Tibial nerve (tissue), 4 donors: Measurements from ENCODE around the gene SF3A1.

ENCODE experiments used
- EP300 ChIP-seq, 2 donors: sonication (generic); formaldehyde crosslinking; IDR thresholded peaks; one replicate each; pipeline ENCODE4 v1.6.1; 2017; ENCODE audit warnings: antibody characterized with exemption in 2 of 2, mild to moderate bottlenecking in 1 of 2
- TF ChIP-seq, protein P1 (sequence below), 5 experiments: fragments of 200-600 bp in 3 of 5; fragments of 450-650 bp in 2 of 5; sonication (generic) in 3 of 5; IDR thresholded peaks; one replicate each; pipeline ENCODE4 v1.5.1; 2016 to 2019; ENCODE audit warnings: antibody characterized with exemption in 5 of 5, mild to moderate bottlenecking in 3 of 5, moderate library complexity in 2 of 5

DNA sequence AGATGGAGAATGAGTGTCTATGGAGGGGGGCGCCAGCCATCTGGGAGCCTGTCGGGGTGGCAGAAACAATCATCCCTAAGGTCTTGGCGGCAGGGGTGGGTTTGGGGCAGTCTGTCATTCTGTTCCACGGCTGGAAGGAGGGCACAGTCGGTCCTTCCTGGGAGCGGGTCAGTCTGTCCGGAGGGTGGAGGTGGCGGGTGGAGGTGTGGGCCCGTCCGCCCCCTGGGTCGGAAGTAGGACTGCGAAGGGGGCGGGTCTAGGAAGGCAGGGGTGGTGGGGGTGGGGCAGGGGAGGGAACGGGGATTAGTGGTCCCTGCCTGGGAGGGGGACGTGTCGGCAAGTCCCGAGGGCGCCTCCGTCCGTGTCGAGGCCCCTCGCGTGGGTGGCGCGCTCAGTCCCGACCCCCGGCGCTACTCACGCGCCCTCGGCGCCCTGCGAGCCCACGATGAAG, 30.4 kb downstream of the SF3A1 start:
- TF ChIP-seq, protein P1, sequence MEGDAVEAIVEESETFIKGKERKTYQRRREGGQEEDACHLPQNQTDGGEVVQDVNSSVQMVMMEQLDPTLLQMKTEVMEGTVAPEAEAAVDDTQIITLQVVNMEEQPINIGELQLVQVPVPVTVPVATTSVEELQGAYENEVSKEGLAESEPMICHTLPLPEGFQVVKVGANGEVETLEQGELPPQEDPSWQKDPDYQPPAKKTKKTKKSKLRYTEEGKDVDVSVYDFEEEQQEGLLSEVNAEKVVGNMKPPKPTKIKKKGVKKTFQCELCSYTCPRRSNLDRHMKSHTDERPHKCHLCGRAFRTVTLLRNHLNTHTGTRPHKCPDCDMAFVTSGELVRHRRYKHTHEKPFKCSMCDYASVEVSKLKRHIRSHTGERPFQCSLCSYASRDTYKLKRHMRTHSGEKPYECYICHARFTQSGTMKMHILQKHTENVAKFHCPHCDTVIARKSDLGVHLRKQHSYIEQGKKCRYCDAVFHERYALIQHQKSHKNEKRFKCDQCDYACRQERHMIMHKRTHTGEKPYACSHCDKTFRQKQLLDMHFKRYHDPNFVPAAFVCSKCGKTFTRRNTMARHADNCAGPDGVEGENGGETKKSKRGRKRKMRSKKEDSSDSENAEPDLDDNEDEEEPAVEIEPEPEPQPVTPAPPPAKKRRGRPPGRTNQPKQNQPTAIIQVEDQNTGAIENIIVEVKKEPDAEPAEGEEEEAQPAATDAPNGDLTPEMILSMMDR (IDR thresholded peaks at IDR 0.05) = no peak
- no peak for TF ChIP-seq EP300 (IDR thresholded peaks at IDR 0.05)
